GM12878 (cell line): ENCODE data around the gene GMPPB. TPM values are rescaled to one million over a fixed set of nuclear protein-coding genes. Genes with fewer than 3 reads are reported as not detected.

Source experiments
- BHLHE40 ChIP-seq, 2 experiments: fragments of 450-650 bp in 1 of 2; IDR thresholded peaks; 2 replicates each; pipeline ENCODE4 v1.6.1; 2011 to 2017; ENCODE audit warnings: low read depth in 2 of 2, borderline replicate concordance in 1 of 2, improper control_type of control experiment in 1 of 2, low read length in 1 of 2, mild to moderate bottlenecking in 1 of 2
- CREM ChIP-seq: IDR thresholded peaks from 2 replicates; pipeline ENCODE4 v1.6.1; 2014; ENCODE audit warnings: antibody characterized with exemption, low read depth
- CTCF ChIP-seq, 3 experiments: IDR thresholded peaks in 2 of 3; conservative IDR thresholded peaks in 1 of 3; 2 replicates each; pipeline ENCODE4 v1.5.1; 2011; ENCODE audit warnings: low read depth in 3 of 3, low read length in 3 of 3, mild to moderate bottlenecking in 3 of 3, control low read depth in 2 of 3, moderate library complexity in 2 of 3, inconsistent platforms in 1 of 3, mixed read lengths in 1 of 3; ENCODE audit not compliant: control insufficient read depth in 2 of 3, insufficient read depth in 1 of 3; ENCODE audit errors: extremely low read depth in 1 of 3
- DPF2 ChIP-seq: fragments of 450-650 bp; IDR thresholded peaks from 2 replicates; pipeline ENCODE4 v1.6.1; 2017; ENCODE audit warnings: mild to moderate bottlenecking
- EGR1 ChIP-seq, 2 experiments: IDR thresholded peaks; 1 replicate in 1 of 2; 2 replicates in 1 of 2; pipeline ENCODE4 v1.6.1; 2011 to 2012; ENCODE audit warnings: low read depth in 2 of 2, low read length in 2 of 2, borderline replicate concordance in 1 of 2, mild to moderate bottlenecking in 1 of 2, moderate library complexity in 1 of 2
- ELK1 ChIP-seq: IDR thresholded peaks from 2 replicates; pipeline ENCODE4 v1.6.1; 2012; ENCODE audit warnings: low read depth, low read length, improper control_type of control experiment
- FOXK2 ChIP-seq: fragments of 450-650 bp; IDR thresholded peaks from 2 replicates; pipeline ENCODE4 v1.6.1; 2017; ENCODE audit warnings: mild to moderate bottlenecking, moderate library complexity
- HCFC1 ChIP-seq: fragments of 150-350 bp; IDR thresholded peaks from 2 replicates; pipeline ENCODE4 v1.6.1; 2014; ENCODE audit warnings: low read length
- IRF3 ChIP-seq: fragments of 450-650 bp; IDR thresholded peaks from 2 replicates; pipeline ENCODE4 v1.6.1; 2014; ENCODE audit warnings: mild to moderate bottlenecking
- KLF5 ChIP-seq: fragments of 450-650 bp; IDR thresholded peaks from 2 replicates; pipeline ENCODE4 v1.6.1; 2014; ENCODE audit warnings: mild to moderate bottlenecking; ENCODE audit not compliant: partially characterized antibody
- LARP7 ChIP-seq: fragments of 450-650 bp; IDR thresholded peaks from 2 replicates; pipeline ENCODE4 v1.6.1; 2017; ENCODE audit warnings: mild to moderate bottlenecking
- NR2C1 ChIP-seq: fragments of 450-650 bp; IDR thresholded peaks from 2 replicates; pipeline ENCODE4 v1.6.1; 2017; ENCODE audit warnings: antibody characterized with exemption, mild to moderate bottlenecking, moderate library complexity
- NR2F1 ChIP-seq: fragments of 450-650 bp; conservative IDR thresholded peaks from 2 replicates; pipeline ENCODE4 v1.6.1; 2017; ENCODE audit warnings: mild to moderate bottlenecking
- PBX3 ChIP-seq: IDR thresholded peaks from 2 replicates; pipeline ENCODE4 v1.6.1; 2011; ENCODE audit warnings: mild to moderate bottlenecking, low read depth, low read length, moderate library complexity; ENCODE audit not compliant: insufficient replicate concordance
- PML ChIP-seq: IDR thresholded peaks from 2 replicates; pipeline ENCODE4 v1.6.1; 2012; ENCODE audit warnings: low read length, inconsistent platforms
- RAD21 ChIP-seq: IDR thresholded peaks from 2 replicates; pipeline ENCODE4 v1.6.1; 2011; ENCODE audit warnings: mild to moderate bottlenecking, low read depth, low read length, moderate library complexity; ENCODE audit not compliant: insufficient read depth
- RELA ChIP-seq: fragments of 450-650 bp; IDR thresholded peaks from 2 replicates; pipeline ENCODE4 v1.8.0; 2014; ENCODE audit warnings: borderline replicate concordance; ENCODE audit not compliant: partially characterized antibody
- RELB ChIP-seq: fragments of 450-650 bp; IDR thresholded peaks from 2 replicates; pipeline ENCODE4 v1.6.1; 2017; ENCODE audit warnings: low read depth, mild to moderate bottlenecking, moderate library complexity
- RUNX3 ChIP-seq: IDR thresholded peaks from 2 replicates; pipeline ENCODE4 v1.6.1; 2012; ENCODE audit warnings: low read length, inconsistent platforms
- SIX5 ChIP-seq: IDR thresholded peaks from 2 replicates; pipeline ENCODE4 v1.6.1; 2011; ENCODE audit warnings: mild to moderate bottlenecking, low read depth, low read length, moderate library complexity; ENCODE audit not compliant: severe bottlenecking
- SRF ChIP-seq, 2 experiments: IDR thresholded peaks; 2 replicates each; pipeline ENCODE4 v1.6.1; 2011; ENCODE audit warnings: low read depth in 2 of 2, low read length in 2 of 2, mild to moderate bottlenecking in 1 of 2, moderate library complexity in 1 of 2
- YY1 ChIP-seq: IDR thresholded peaks from 2 replicates; pipeline ENCODE4 v1.6.1; 2011; ENCODE audit warnings: low read depth, mild to moderate bottlenecking, low read length
- ZBED1 ChIP-seq: IDR thresholded peaks from 2 replicates; pipeline ENCODE4 v1.6.1; 2016; ENCODE audit warnings: borderline replicate concordance
- polyA plus RNA-seq, 11 experiments: library from polyadenylated mRNA; depleted of rRNA in 4 of 11; unstranded in 6 of 11; stranded (reverse) in 5 of 11; fragments of >200 nt; fragmentation: Nextera tagmentation in 4 of 11; fragmentation: Illumina TruSeq in 1 of 11; extraction: Ambion mirVana in 4 of 11; extraction: Trizol in 1 of 11; gene quantifications; 1 replicate in 1 of 11; 2 replicates in 10 of 11; pipeline versions ENCODE4 v1.2.1 to v1.2.3, GENCODE V29; 2011 to 2016; ENCODE audit warnings: inconsistent platforms in 2 of 11, missing spikeins in 2 of 11, low read depth in 1 of 11
- total RNA-seq, 4 experiments: library from RNA; depleted of rRNA in 3 of 4; stranded (reverse); fragments of >200 nt in 3 of 4; fragmentation: Illumina TruSeq in 1 of 4; extraction: Trizol in 1 of 4; gene quantifications; 2 replicates each; pipeline versions ENCODE4 v1.2.1 to v1.2.3, GENCODE V29; 2013 to 2021

Gene GMPPB
- total and polyA plus RNA-seq, 10 of the 15 experiments (the other 5 are each of a cell fraction or from before 2014, with no cell fraction given): 2.3 to 99.5 (median 23.3) TPM

- peak; percentile 55 for TF ChIP-seq KLF5
- TF ChIP-seq SIX5: peak; percentile 51
- TF ChIP-seq ZBED1: no peak
- TF ChIP-seq RAD21: no peak
- TF ChIP-seq ELK1: no peak
- TF ChIP-seq LARP7: peak; percentile 67
- peak; percentile 39; the same call in 1 of the 2 replicates for TF ChIP-seq RUNX3
- TF ChIP-seq EGR1 (IDR thresholded peaks at IDR 0.05; ENCODE audit: borderline replicate concordance in 1 of 2, low read depth in 2 of 2, low read length in 2 of 2): peak in 1 of 2 experiments; percentile 17; a peak in 1 of 3 replicates
- peak; percentile 76 for TF ChIP-seq YY1
- TF ChIP-seq PML: no peak; the same call in 1 of the 2 replicates
- peak; percentile 81 for TF ChIP-seq RELA
- 0 out of 2 replicates have a peak, but pooled peaks have one; percentile 11 for TF ChIP-seq IRF3
- TF ChIP-seq NR2C1: peak; percentile 53; the same call in 1 of the 2 replicates
- peak; percentile 81 for TF ChIP-seq HCFC1
- 0 out of 4 replicates have a peak, but pooled peaks of 1 of the 2 experiments have one; percentile 16 for TF ChIP-seq SRF (IDR thresholded peaks at IDR 0.05; ENCODE audit: low read depth in 2 of 2, low read length in 2 of 2)
- peak; percentile 72 for TF ChIP-seq FOXK2
- TF ChIP-seq BHLHE40 (IDR thresholded peaks at IDR 0.05; ENCODE audit: borderline replicate concordance in 1 of 2, low read depth in 2 of 2, low read length in 1 of 2): peak; percentile 10 to 59; a peak in 1 of 4 replicates
- peak; percentile 48; the same call in 1 of the 2 replicates for TF ChIP-seq NR2F1
- peak; percentile 46; the same call in 1 of the 2 replicates for TF ChIP-seq CREM
- peak; percentile 49; the same call in 1 of the 2 replicates for TF ChIP-seq DPF2
- TF ChIP-seq CTCF (IDR thresholded peaks at IDR 0.05 in 2 of 3, conservative IDR thresholded peaks at IDR 0.05 in 1 of 3; ENCODE audit: control insufficient read depth in 2 of 3, extremely low read depth in 1 of 3, insufficient read depth in 1 of 3, low read depth in 3 of 3, low read length in 3 of 3): peak; percentile 23 to 46 (median 26); a peak in 2 of 6 replicates
- peak; percentile 3 for TF ChIP-seq PBX3
- TF ChIP-seq RELB: peak; percentile 75
These were observed 34.5 kb downstream of the GMPPB start, which contains the start of the genes MST1 and RNF123 (continued) for GRCh38 chr3:49689046-49689907.
